Hepatocyte (in vitro differentiated cells): ENCODE results near the gene MMP15.

Experiments used
- EZH2 ChIP-seq: fragments of 200-600 bp; sonication (generic); IDR thresholded peaks from 2 replicates; pipeline ENCODE4 v1.6.1; 2016; ENCODE audit warnings: antibody characterized with exemption, mild to moderate bottlenecking, borderline replicate concordance
- TF ChIP-seq, protein P1 (sequence below): fragments of 200-600 bp; sonication (generic); IDR thresholded peaks from 2 replicates; pipeline ENCODE4 v1.5.1; 2016; ENCODE audit warnings: antibody characterized with exemption, mild to moderate bottlenecking; ENCODE audit not compliant: poor library complexity

DNA sequence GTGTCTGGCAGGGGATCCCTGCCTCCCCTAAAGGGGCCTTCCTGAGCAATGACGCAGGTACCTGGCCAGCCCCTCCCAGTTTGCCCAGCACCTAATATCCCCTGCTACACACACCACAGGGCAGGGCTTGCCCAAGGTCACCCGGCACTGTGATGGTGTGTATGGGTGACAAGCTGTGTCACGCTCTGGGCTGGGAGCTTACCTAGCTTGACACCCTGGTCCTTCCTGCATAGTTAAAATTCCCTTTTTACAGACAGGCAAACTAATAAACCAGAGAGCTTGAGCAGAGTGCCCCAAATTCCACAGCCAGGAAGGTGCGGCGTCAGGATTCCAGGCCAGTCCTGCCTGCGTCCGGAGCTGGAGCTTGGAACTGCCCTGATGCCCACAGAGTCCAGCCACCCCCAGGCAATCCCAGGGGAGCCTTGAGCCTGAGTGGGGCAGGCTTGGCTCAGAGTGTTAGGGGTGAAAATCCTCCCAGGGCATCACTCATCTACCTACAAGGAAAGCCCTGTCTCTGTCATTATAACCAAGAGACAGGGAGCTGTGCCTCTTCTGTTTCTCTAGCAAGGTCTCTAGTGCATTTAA lies 18.1 kb downstream of the MMP15 start:
- TF ChIP-seq, protein P1, sequence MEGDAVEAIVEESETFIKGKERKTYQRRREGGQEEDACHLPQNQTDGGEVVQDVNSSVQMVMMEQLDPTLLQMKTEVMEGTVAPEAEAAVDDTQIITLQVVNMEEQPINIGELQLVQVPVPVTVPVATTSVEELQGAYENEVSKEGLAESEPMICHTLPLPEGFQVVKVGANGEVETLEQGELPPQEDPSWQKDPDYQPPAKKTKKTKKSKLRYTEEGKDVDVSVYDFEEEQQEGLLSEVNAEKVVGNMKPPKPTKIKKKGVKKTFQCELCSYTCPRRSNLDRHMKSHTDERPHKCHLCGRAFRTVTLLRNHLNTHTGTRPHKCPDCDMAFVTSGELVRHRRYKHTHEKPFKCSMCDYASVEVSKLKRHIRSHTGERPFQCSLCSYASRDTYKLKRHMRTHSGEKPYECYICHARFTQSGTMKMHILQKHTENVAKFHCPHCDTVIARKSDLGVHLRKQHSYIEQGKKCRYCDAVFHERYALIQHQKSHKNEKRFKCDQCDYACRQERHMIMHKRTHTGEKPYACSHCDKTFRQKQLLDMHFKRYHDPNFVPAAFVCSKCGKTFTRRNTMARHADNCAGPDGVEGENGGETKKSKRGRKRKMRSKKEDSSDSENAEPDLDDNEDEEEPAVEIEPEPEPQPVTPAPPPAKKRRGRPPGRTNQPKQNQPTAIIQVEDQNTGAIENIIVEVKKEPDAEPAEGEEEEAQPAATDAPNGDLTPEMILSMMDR: no peak
- no peak for TF ChIP-seq EZH2
